Peyer's patch (tissue), 4 donors: ENCODE data around the gene CPT1C.

Experiments
- POLR2A ChIP-seq, 2 donors: fragments of 450-650 bp; IDR thresholded peaks; one replicate each; pipeline ENCODE4 v1.5.1; 2017; ENCODE audit warnings: antibody characterized with exemption in 2 of 2, mild to moderate bottlenecking in 2 of 2, moderate library complexity in 2 of 2
- TF ChIP-seq, protein P1 (sequence below), 6 experiments: fragments of 450-650 bp in 4 of 6; fragments of 200-600 bp in 2 of 6; sonication (generic) in 1 of 6; IDR thresholded peaks; one replicate each; pipeline ENCODE4 v1.5.1; 2017 to 2019; ENCODE audit warnings: antibody characterized with exemption in 6 of 6, mild to moderate bottlenecking in 3 of 6, moderate library complexity in 1 of 6

DNA sequence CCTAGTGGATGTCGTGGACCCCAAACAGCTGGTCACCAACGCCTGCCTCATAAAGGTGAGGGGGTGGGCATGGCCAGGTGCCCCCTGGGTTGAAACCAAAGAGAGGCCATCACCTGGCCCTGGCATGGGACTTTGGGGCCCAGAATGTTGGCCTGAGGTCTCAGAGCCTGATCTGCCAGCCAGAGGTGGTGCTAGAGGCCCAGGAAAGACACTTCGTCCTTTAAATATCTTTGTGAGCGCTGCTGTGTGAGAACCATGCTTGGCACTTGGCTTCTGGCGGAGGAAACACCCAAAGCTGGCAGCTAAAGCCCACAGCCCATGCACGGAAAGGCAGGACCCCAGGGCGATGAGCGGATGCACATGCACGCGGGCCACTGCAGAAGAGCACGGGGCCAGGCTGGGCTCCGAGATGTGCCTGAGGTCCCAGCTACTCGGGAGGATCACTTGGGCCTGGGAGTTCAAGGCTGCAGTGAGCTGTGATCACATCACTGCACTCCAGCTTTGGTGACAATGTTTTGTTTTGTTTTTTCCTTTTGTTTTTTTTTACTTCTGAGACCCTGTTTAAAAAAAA is 5.8 kb upstream of the CPT1C start:
- no peak for TF ChIP-seq POLR2A (IDR thresholded peaks at IDR 0.05)
- TF ChIP-seq, protein P1, sequence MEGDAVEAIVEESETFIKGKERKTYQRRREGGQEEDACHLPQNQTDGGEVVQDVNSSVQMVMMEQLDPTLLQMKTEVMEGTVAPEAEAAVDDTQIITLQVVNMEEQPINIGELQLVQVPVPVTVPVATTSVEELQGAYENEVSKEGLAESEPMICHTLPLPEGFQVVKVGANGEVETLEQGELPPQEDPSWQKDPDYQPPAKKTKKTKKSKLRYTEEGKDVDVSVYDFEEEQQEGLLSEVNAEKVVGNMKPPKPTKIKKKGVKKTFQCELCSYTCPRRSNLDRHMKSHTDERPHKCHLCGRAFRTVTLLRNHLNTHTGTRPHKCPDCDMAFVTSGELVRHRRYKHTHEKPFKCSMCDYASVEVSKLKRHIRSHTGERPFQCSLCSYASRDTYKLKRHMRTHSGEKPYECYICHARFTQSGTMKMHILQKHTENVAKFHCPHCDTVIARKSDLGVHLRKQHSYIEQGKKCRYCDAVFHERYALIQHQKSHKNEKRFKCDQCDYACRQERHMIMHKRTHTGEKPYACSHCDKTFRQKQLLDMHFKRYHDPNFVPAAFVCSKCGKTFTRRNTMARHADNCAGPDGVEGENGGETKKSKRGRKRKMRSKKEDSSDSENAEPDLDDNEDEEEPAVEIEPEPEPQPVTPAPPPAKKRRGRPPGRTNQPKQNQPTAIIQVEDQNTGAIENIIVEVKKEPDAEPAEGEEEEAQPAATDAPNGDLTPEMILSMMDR (IDR thresholded peaks at IDR 0.05): no peak
